Cardiac fibroblast (primary cell): ENCODE measurements around the gene IFIT2.

Experiments
- DNase-seq, 2 donors: peaks; one replicate each; pipeline versions ENCODE4 v3.0.0 to v3.0.0-alpha.2; 2010; ENCODE audit warnings: low read depth in 2 of 2
- H3K4me3 ChIP-seq, 2 donors: replicated peaks in 1 of 2; 1 replicate in 1 of 2; 2 replicates in 1 of 2; pipeline ENCODE4 v1.5.1; 2011; ENCODE audit warnings: low read depth in 2 of 2, low read length in 2 of 2, mild to moderate bottlenecking in 2 of 2, moderate library complexity in 1 of 2
- TF ChIP-seq, protein P1 (sequence below): IDR thresholded peaks from one replicate; pipeline ENCODE4 v1.5.1; 2011; ENCODE audit warnings: low read depth, mild to moderate bottlenecking, low read length, inconsistent platforms

Gene IFIT2

DNA sequence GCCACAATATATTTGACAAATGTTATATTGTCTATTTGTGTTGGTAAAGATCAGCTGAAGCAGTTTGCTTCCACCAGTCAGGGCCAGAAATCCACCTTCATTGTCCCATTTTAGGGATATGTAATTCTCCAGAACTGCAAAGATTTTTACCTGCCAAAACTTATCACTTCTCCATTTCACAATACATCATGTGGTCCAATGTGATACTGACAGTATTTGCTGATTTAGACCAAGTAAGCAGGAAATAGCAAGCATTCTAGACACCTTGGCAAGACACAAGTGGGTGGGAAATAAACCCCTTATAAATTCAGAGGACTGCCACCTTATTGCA, 31.7 kb upstream of the IFIT2 start:
- no peak for DNase-seq
- no peak overlapping the region for H3K4me3 ChIP-seq
- TF ChIP-seq, protein P1, sequence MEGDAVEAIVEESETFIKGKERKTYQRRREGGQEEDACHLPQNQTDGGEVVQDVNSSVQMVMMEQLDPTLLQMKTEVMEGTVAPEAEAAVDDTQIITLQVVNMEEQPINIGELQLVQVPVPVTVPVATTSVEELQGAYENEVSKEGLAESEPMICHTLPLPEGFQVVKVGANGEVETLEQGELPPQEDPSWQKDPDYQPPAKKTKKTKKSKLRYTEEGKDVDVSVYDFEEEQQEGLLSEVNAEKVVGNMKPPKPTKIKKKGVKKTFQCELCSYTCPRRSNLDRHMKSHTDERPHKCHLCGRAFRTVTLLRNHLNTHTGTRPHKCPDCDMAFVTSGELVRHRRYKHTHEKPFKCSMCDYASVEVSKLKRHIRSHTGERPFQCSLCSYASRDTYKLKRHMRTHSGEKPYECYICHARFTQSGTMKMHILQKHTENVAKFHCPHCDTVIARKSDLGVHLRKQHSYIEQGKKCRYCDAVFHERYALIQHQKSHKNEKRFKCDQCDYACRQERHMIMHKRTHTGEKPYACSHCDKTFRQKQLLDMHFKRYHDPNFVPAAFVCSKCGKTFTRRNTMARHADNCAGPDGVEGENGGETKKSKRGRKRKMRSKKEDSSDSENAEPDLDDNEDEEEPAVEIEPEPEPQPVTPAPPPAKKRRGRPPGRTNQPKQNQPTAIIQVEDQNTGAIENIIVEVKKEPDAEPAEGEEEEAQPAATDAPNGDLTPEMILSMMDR = no peak

DNA sequence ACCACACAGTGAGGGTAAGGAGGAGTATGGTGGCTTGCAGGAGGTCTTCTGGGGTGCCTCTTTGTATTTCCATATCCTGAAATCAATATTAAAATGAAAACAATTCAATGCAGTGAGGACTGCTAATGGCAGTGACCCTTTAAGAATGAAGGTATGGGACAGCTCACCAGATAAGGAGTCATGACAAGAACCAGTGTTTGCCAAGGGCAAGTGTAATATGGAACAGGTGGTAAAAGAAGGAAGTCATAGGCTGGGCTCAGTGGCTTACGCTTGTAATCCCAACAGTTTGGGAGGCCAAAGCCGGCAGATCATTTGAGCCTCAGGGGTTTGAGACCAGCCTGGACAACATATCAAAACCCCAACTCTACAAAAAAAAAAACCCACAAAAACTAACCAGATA, 30.3 kb upstream of the IFIT2 start:
- TF ChIP-seq, protein P1 = no peak
- no peak for DNase-seq
- H3K4me3 ChIP-seq = no peak overlapping the region

DNA sequence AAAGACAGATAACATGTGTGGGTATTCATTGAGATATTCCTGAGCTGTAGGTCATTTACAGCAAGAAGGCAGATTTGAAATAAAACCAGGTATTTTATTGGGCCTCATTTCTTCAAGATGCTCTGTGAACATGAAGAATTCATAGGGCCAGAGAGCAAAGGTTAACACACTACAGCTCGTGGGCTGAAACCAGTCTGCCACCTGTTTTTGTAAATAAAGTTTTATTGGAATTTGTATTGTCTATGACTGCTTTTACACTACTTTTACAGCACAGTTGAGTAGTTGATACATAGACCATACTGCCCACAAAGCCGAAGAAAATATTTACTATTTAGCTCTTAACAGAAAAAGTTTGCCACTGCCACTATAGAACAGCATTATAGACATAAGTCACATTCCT, 28.2 kb upstream of the IFIT2 start:
- no peak overlapping the region for H3K4me3 ChIP-seq
- TF ChIP-seq, protein P1 = no peak
- no peak for DNase-seq

DNA sequence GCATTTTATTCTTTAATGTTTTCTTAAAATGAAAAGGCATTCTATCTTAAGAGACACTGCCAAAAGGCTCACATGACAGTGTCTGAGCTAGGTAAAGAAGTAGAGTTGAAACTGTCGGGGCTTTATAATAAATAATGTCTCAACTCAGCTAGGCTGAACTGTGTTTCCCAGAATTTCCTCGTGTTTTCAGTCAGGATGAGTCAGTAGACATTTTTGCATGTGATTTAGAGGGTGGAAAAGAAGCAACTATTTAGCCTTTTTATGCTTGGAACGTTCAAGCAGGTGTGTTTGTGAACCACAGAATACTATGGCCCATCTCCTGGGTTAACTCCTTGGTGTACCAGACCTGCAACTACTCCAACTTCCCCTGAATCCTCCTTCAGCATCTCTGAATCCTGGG, 26.9 kb upstream of the IFIT2 start:
- TF ChIP-seq, protein P1 = no peak
- H3K4me3 ChIP-seq = no peak overlapping the region
- DNase-seq = peak; percentile 50 to 56

DNA sequence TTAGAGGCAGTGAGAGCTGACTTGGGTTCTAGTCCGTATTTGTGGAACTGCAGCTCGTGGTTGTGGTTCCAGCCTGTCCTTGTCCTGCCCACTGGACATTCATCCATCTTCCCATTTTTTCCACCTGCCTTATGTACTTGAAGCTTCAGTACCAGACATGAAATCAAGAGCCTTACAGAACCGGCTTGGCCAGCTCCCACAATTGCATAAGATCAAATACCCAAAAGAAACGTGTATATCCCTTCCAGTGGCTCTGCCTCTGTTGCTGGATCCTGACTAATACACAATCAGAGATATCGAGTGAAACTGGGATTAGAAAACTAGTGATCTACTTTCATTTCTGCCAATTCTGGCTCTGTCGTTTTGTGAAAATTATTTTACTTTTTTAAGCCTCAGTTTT, 26.5 kb upstream of the IFIT2 start:
- no peak for DNase-seq
- TF ChIP-seq, protein P1 = no peak
- H3K4me3 ChIP-seq = no peak overlapping the region

DNA sequence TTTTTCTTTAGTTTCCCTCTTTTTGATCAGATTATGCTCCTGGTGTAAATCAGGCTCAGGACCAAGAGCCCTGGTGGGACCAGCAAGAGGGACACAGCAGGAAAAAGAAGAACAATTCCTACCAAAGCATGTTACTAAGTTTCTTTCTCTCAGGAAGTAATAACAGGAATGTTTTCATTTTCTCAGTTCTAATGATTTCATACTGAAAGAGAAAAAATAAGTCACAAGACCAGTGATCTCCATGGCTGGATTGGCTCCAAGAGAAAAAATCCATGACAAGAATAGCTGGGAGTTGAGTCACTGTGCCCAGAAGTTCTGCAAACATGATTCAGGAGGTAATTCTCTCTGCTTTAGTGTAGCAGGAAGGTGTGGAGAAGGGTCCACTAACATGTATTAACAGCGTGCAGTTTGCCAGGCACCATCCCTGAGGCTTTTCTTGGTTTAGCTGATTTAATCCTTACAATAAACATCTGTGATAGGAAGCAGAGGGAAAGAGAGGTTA, 23.8 kb upstream of the IFIT2 start:
- DNase-seq = peak; percentile 97 to 98
- no peak overlapping the region for H3K4me3 ChIP-seq
- TF ChIP-seq, protein P1 = no peak

DNA sequence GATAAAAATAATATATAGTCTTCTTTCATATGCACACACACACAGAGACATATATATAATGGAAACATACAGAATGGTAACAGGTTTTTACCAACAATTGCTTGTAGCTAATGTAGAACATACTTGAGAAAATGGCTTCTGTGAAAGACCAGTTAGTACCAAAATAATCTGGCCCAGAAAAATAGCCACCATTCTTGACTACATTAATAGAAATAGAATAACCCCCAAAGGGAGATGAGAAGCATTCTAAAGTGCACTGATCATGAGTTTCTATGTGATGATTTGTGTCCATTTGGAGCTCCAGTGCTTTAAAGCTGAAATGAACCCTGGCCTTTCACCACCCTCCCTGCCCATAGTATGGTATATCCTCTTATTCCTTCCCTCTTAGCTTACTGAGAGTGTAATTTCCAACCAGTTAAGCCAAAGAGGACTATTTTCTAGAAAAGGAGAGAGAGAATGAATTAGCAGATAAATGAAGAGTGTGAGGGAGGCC, 22.9 kb upstream of the IFIT2 start:
- TF ChIP-seq, protein P1 = no peak
- H3K4me3 ChIP-seq = no peak overlapping the region
- peak in 1 of 2 donors; percentile 48 for DNase-seq
